ENCODE data around the gene AP5S1.

Gene AP5S1

DNA sequence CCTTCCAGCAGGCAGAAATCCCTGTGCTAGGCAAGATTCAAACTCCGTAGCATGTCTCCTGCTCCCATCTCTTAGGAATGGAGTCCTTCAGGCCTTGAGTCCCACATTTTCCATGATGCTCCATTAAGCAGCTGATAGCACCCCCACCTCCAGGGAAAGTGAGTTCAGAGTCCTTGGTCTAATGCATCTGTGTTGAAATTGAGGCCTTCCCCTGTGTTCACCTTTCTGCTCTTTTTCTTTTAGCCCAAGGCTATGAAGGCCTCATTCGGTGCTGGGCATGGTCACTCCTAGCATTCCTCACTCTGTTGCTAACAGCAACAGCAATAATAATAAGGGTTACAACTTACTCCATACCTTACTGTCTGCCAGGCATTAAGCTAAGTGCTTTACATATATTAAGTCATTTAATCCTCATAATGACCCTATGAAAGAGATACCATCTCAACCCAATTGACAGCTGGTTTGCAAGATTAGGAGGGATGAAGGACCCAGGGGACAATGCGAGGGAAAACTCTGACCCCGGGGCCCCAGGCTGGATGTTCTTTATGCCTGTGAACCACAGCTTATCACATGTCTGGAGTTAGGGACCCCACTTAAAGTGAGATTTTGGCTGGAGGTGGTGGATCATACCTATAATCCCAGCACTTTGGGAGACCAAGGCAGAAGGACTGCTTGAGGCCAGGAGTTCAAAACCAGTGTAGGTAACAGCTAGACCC, 51.4 kb downstream of the AP5S1 start:
- no peak for DNase-seq (ENCODE audit: extremely low read depth, insufficient read length)

GRCh38 chr20:3873507-3873906, 53.2 kb downstream of the AP5S1 start:
- no peak for DNase-seq (ENCODE audit: extremely low read depth, insufficient read length)
- Histone ChIP-seq H3K36me3 (ENCODE audit: control insufficient read depth, insufficient read depth, low read length) (peaks cover 12% of the 10 kb centered on the region), H3K4me3 (replicated peaks; ENCODE audit: low read depth, low read length) (no peak overlapping the region), H3K27me3 (replicated peaks; ENCODE audit: control insufficient read depth, insufficient read depth, low read length) (no peaks in the 10 kb centered on the region)
- TF ChIP-seq, protein P1, sequence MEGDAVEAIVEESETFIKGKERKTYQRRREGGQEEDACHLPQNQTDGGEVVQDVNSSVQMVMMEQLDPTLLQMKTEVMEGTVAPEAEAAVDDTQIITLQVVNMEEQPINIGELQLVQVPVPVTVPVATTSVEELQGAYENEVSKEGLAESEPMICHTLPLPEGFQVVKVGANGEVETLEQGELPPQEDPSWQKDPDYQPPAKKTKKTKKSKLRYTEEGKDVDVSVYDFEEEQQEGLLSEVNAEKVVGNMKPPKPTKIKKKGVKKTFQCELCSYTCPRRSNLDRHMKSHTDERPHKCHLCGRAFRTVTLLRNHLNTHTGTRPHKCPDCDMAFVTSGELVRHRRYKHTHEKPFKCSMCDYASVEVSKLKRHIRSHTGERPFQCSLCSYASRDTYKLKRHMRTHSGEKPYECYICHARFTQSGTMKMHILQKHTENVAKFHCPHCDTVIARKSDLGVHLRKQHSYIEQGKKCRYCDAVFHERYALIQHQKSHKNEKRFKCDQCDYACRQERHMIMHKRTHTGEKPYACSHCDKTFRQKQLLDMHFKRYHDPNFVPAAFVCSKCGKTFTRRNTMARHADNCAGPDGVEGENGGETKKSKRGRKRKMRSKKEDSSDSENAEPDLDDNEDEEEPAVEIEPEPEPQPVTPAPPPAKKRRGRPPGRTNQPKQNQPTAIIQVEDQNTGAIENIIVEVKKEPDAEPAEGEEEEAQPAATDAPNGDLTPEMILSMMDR (IDR thresholded peaks at IDR 0.05; ENCODE audit: insufficient read depth, low read length, poor library complexity, severe bottlenecking) = no peak

More for the DNA sequence above, 51.4 kb downstream of the AP5S1 start:
- Histone ChIP-seq H3K4me3 (replicated peaks; ENCODE audit: low read depth, low read length) (no peak overlapping the region), H3K36me3 (ENCODE audit: control insufficient read depth, insufficient read depth, low read length) (peaks cover 19% of the 10 kb centered on the region), H3K27me3 (replicated peaks; ENCODE audit: control insufficient read depth, insufficient read depth, low read length) (no peaks in the 10 kb centered on the region)
- TF ChIP-seq, protein P1 (IDR thresholded peaks at IDR 0.05; ENCODE audit: insufficient read depth, low read length, poor library complexity, severe bottlenecking) = no peak

GRCh38 chr20:3874194-3874844, 54.0 kb downstream of the AP5S1 start:
- no peak for DNase-seq (ENCODE audit: extremely low read depth, insufficient read length)
- TF ChIP-seq, protein P1 (IDR thresholded peaks at IDR 0.05; ENCODE audit: insufficient read depth, low read length, poor library complexity, severe bottlenecking) = no peak
- no peak overlapping the region for H3K4me3 ChIP-seq (replicated peaks; ENCODE audit: low read depth, low read length)
- no peaks in the 10 kb centered on the region for H3K27me3 ChIP-seq (replicated peaks; ENCODE audit: control insufficient read depth, insufficient read depth, low read length)
- peaks cover 12% of the 10 kb centered on the region for H3K36me3 ChIP-seq (ENCODE audit: control insufficient read depth, insufficient read depth, low read length)

DNA sequence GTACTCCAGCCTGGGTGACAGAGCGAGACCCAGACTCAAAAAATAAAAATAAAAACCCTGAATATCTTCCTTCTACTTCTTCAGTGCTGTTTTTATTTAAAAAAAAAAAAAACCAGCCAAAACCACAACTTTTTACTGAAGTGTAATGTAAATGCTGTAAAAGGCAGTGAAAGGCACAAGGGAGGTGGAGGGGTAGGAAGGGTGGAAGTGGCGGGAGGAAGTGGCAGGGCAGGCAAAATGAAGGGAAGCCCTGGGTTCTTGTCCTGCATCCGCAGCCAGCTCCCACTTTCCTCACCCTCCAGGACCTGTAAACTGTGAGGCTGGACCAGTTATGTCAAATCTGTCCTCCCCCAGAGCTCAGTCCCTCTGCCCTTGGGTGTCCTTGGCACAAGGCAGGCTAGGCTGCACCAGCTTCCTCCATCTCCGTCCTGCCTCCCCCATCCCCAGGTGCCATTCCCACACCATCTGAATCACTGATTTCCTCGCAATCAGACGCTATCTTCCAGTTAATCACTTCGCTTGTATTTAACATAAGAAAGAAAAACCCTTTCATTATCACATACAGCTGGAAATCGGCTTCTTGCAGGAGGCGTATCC, 55.1 kb downstream of the AP5S1 start:
- no peaks in the 10 kb centered on the region for H3K27me3 ChIP-seq (replicated peaks; ENCODE audit: control insufficient read depth, insufficient read depth, low read length)
- TF ChIP-seq, protein P1 (IDR thresholded peaks at IDR 0.05; ENCODE audit: insufficient read depth, low read length, poor library complexity, severe bottlenecking) = no peak
- no peak for DNase-seq (ENCODE audit: extremely low read depth, insufficient read length)
- peaks cover 10% of the 10 kb centered on the region for H3K36me3 ChIP-seq (ENCODE audit: control insufficient read depth, insufficient read depth, low read length)
- no peak overlapping the region for H3K4me3 ChIP-seq (replicated peaks; ENCODE audit: low read depth, low read length)

DNA sequence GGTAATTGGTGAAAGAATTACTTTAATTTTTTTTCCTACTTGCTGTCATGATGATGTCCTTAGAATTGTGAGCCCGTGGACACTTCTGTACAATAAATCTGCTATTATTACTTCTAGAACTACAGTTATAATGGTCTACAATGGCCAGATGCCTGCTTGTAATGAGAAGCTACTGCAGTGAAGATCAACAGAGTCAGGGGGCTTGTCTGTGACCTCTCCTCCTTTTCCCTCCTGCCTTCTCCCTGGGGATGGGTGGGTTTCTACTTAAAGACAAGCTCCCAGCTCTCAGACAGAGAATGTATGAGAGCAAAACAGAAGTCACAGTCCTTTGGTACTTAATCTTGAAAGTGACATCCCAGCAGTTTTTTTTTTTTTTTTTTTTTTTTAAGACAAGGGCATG, 55.7 kb downstream of the AP5S1 start:
- TF ChIP-seq, protein P1 (IDR thresholded peaks at IDR 0.05; ENCODE audit: insufficient read depth, low read length, poor library complexity, severe bottlenecking) = no peak
- no peak for DNase-seq (ENCODE audit: extremely low read depth, insufficient read length)

More for the DNA sequence above, 55.7 kb downstream of the AP5S1 start:
- Histone ChIP-seq H3K4me3 (replicated peaks; ENCODE audit: low read depth, low read length) (no peak overlapping the region), H3K27me3 (replicated peaks; ENCODE audit: control insufficient read depth, insufficient read depth, low read length) (no peaks in the 10 kb centered on the region), H3K36me3 (ENCODE audit: control insufficient read depth, insufficient read depth, low read length) (peaks cover 10% of the 10 kb centered on the region)

All from GM06990 (cell line).